Right kidney (tissue), 1 donor: ENCODE measurements around the gene DGKG.

Experiments
- DNase-seq: peaks from one replicate; pipeline ENCODE4 v3.0.0-alpha.2; 2016

DGKG gene

GRCh38 chr3:186169379-186169778 lies 192.7 kb downstream of the DGKG start:
- no peak for DNase-seq

GRCh38 chr3:186168976-186169375 lies 193.1 kb downstream of the DGKG start:
- no peak for DNase-seq

- no peak for DNase-seq
Observed at GRCh38 chr3:186167646-186168395, 194.2 kb downstream of the DGKG start.

- DNase-seq, result no peak
Observed at GRCh38 chr3:186166491-186167288, 195.3 kb downstream of the DGKG start.

GRCh38 chr3:186166036-186166435 lies 196.0 kb downstream of the DGKG start:
- no peak for DNase-seq

DNA sequence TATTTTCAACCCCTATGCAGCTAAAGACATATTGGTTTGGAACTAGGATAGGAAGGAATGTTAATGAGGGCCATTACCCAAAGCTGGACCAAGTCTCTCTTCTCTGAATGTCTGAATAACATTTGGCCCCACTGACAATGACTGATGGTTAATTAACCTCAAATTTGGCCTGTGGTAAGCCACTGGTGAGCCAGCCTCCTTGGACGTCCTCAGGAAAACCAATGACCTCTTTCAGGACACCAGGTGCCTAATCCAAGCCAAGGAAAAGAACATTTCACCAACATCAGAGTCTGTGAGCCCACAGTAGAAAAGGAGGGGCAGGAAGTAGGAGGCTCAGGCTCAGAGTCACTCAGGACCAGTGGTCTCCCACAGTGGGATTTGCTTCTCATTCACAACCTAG lies 196.7 kb downstream of the DGKG start:
- DNase-seq, result no peak

GRCh38 chr3:186164696-186165095 lies 197.3 kb downstream of the DGKG start:
- no peak for DNase-seq

DNA sequence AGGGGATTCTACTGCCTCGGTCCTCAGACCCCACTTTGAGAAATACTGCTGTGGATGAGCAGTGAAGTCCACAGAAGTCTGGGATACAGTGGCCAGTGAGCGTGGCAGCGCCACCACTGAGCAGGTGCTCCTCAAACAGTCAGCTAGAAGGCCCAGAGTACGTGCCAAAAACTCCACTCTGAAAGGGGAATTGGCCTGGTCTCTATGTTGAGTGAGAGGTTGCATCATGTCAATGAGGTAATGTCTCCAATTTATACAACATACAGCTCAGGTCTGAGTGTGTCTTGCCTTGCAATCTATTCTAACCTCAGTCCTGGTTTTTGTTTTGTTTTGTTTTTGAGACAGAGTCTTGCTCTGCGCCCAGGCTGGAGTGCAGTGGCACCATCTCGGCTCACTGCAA lies 199.8 kb downstream of the DGKG start:
- DNase-seq, result no peak

DNA sequence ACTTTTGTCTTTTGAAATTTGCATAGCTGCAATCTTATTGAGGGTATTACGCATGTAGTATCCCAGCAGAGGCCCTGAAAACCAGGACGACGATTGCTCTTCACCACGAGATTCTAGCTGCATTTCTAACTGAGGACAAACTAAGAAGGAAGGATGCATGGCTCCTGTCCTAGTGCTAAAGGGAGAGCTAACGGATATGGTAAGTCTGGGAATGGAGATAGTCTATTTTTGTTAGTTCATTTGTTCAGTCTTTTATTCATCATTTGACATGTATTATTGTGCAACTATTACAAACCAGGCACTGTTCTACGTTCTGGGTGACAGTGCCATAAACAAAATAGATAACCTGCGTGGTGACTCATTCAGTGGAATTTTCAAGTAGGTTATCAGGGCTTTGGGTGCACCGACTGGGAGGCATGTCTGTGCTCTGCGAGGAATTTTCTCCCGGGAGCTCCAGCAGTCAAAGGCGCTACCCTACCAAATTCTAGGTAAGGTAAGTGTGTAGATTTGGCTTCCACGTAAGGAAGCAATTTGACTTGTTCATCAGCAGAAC lies 201.3 kb downstream of the DGKG start:
- DNase-seq, result no peak

- no peak for DNase-seq
Observed at GRCh38 chr3:186154641-186155040, 207.4 kb downstream of the DGKG start.

- DNase-seq, result no peak
Observed at GRCh38 chr3:186152889-186153292, 209.1 kb downstream of the DGKG start.

GRCh38 chr3:186152361-186152798 lies 209.7 kb downstream of the DGKG start:
- no peak for DNase-seq

GRCh38 chr3:186151077-186151971 lies 210.7 kb downstream of the DGKG start:
- DNase-seq, result no peak

DNA sequence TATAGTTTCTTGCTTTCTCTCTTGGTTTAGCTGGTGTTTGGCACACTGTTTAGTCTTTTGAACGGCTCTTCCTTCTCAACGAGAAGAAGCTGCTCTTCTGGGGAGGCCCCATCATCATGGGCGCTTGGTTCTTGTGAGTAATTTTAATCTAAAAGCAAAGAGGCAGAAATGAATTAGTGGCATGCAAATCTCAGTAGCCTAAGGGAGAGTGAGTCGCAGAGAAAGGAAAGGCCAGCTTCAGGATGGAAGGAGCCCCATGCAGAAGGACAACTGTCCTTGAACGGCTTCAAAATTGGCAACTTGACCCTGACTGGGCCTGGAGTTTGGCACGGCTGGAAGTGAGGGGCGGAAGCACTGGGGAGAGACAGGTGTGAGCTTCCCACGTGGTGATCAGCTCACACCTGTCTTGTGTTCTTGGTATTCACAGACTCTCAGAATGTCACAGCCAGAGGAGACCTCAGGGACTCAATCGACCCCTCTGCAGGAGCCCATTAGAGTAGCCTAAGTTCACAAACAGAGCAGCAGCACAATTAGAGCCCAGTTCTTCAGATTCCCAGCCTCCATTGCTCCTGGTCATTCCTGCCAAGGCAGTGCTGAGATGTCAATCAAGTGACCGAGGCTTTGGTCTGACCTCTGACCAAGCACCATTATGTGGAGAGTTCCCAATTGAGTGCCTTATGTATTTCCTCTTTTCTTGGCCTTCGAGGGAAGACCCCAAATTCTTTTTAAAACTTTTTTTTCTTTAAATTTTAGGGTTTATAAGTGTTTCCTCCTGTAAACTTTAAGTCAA lies 211.8 kb downstream of the DGKG start:
- DNase-seq, result no peak

GRCh38 chr3:186149319-186149960 lies 212.6 kb downstream of the DGKG start:
- no peak for DNase-seq

- DNase-seq, result no peak
Observed at GRCh38 chr3:186144257-186144656, 217.8 kb downstream of the DGKG start.

DNA sequence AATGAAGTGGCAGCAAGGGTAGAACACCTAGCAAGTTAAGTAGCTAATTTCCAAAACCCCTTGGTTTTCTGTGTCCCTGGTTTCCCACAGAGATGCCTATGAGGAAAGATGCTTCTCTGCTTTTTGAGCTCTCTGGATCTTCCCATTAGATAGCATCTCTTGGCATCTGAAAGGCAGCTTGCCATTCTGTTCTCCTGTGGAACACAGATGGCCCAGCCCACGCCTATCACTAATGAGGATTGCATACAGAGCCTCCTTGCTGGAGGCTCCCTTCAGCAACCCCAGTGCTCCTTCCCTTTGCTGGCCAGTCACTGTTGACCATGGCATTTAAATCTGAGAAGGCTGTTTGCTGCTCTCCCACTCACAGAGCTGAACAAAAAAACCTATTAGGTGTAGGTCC lies 218.8 kb downstream of the DGKG start:
- no peak for DNase-seq

- no peak for DNase-seq
Observed at GRCh38 chr3:186142393-186142932, 219.6 kb downstream of the DGKG start.

GRCh38 chr3:186141790-186142189 lies 220.2 kb downstream of the DGKG start:
- no peak for DNase-seq

- no peak for DNase-seq
Observed at GRCh38 chr3:186138272-186138981, 223.6 kb downstream of the DGKG start.
